Astrocyte (in vitro differentiated cells and primary cell): ENCODE results near the gene MED9.

Source experiments
- EZH2 ChIP-seq: IDR thresholded peaks from 2 replicates; pipeline ENCODE4 v1.6.1; 2012; ENCODE audit warnings: mild to moderate bottlenecking, low read length, inconsistent platforms; ENCODE audit not compliant: insufficient read depth
- TF ChIP-seq, protein P1 (sequence below): IDR thresholded peaks from 2 replicates; pipeline ENCODE4 v1.5.1; 2011; ENCODE audit warnings: low read depth, mild to moderate bottlenecking, inconsistent platforms, low read length, moderate library complexity; ENCODE audit not compliant: insufficient read depth

DNA sequence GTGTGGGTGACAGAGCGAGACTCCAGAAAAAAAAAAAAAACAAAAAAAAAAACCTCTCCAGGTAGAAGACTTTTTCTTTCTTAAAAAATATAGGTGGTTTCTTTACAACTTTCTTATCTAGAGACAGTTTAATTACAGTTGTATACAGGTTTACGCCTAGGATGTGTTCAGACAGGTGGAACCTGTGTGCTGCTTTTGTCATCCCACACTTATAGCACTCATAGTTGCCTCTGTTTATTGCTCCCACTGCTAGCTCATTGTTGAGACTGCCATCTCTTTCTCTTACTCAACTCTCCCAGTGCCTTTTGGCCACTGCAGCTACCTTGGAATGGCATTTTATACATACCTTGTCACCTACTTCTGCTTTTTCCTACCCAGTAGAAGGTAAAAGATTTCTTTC, 19.1 kb upstream of the MED9 start:
- TF ChIP-seq, protein P1, sequence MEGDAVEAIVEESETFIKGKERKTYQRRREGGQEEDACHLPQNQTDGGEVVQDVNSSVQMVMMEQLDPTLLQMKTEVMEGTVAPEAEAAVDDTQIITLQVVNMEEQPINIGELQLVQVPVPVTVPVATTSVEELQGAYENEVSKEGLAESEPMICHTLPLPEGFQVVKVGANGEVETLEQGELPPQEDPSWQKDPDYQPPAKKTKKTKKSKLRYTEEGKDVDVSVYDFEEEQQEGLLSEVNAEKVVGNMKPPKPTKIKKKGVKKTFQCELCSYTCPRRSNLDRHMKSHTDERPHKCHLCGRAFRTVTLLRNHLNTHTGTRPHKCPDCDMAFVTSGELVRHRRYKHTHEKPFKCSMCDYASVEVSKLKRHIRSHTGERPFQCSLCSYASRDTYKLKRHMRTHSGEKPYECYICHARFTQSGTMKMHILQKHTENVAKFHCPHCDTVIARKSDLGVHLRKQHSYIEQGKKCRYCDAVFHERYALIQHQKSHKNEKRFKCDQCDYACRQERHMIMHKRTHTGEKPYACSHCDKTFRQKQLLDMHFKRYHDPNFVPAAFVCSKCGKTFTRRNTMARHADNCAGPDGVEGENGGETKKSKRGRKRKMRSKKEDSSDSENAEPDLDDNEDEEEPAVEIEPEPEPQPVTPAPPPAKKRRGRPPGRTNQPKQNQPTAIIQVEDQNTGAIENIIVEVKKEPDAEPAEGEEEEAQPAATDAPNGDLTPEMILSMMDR = no peak
- TF ChIP-seq EZH2 = no peak
